HG03439 (cell line): ENCODE data around the gene LRBA.
"Not testable (repeated sequence)": the region's sequence is repeated elsewhere in the genome, so short reads cannot be mapped to it uniquely, and the experiment has no call there.

Experiments used
- ATAC-seq: cut with Tn5 transposase; IDR thresholded peaks from one replicate; pipeline ENCODE4 v1.9.1; 2021; ENCODE audit warnings: mild to moderate bottlenecking, moderate library complexity; ENCODE audit not compliant: unreplicated experiment

The LRBA gene

DNA sequence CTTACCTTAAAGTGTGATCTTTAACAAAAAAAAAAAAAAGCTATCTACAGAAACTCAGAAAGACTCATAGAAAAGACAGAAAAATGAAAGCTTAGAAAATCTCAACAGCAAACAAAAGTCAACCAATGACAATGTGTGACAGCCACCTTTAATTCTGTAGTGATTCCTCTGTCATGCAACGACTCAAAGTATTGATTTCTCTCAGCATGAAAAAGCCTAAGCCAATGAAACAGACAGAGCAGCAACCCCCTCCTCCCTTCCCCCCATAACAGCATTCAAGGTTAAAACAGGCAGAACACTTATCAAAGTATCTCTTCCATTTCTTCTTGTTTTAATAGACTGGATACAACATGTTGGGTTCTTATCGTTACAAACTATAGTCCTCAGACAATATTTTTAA lies 320.6 kb downstream of the LRBA start:
- no peak for ATAC-seq

DNA sequence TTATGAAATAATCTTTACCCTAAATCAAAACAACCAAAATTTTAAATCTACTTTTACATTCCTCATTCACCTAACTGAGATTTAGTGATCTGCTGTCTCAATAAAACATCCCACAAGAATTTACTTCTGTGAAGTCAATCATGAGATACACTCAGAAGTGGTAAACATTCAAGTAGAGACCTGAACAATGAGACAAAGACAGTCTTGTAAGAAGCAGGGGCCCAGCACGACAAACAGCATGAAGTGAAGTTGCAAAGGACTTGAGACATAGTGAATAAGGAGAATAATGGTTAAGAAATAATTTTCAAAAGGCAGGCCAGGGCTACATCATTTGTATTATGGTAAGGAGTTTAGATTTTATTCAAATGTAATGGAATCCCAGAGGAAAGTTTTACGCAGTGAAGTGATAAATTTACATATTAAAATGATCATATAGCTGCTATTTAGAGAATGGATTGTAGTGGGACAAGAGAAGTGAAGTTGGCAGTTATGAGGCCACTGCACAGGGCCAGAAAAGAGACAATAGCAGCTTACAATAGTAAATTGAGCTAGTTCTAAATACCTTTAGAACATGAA lies 331.2 kb downstream of the LRBA start:
- no peak for ATAC-seq

- no peak for ATAC-seq
Measured at GRCh38 chr4:150682126-150682525, 333.0 kb downstream of the LRBA start.

- no peak for ATAC-seq
Measured at GRCh38 chr4:150681063-150681462, 334.0 kb downstream of the LRBA start.

DNA sequence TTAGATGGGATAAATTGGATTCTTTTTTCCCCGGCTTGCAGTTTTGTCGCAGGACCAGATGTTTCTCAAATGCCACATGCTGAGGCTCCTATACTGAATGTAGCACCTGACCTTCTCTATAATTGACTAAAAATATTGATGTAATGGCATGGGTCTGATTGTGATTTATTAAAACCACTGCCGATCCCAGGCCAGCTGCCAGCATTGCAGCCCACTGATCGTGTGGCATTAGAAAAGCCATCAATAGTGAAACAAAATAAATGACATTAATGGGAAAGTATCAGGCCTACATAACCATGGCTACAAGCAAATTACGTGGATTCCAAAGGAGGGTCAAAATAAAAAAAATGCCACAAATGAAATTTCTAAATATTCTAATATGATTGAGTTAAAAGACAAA lies 334.4 kb downstream of the LRBA start:
- no peak for ATAC-seq

- no peak for ATAC-seq
Measured at GRCh38 chr4:150679765-150680343, 335.2 kb downstream of the LRBA start.

DNA sequence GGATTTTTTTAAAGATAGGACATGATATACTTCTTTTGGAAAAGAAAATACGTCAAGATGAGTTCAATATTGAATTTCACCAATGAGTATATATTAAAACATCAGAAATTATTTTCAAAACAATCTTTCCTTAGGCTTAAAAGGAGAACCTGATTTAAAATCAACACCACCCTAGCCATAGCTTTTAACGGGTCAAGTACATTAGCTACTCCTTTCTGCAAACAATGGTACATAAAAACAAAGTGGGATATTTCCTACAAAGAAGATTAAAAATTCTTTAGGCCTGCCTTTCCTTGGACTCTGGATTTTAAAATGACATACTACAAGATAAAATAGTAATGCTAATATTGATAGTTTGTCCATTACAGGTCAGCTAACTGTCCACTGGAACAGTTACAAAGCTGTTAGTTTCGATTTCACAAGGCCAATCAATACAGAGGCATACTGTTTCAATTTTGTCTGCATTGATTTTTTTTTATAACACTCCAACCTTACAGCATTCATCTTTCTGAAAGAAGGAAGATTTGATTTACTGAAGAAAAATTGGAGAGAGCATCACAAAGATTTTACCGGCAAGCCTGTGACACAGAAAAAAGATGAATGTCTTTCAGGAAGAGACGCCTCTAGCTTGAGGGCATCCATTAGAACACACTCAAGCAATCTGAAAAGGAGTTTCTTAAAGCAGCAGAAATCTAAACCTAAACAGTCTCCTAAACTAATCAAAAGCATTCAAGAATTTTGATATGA lies 335.9 kb downstream of the LRBA start:
- ATAC-seq, result no peak

- ATAC-seq, result no peak
Measured at GRCh38 chr4:150673793-150674192, 341.3 kb downstream of the LRBA start.

DNA sequence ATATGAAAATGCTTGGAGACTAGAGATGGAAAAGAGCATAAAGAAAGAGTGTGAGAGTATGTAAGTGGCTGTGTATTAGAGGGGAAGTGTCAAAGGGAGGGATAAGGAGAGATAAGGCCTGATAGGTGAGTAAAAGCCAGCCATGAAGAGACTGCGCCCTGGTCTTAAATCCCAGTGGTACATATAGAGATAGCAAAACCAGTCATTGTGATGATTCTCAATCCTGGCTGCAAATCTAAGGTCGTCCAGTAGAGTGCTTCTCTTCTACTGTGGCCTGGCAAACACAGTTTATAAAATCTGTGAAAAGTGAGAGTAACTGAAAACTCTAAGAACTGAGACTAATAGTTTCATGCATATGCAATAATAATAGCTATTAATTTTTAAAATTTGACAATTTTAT lies 346.3 kb downstream of the LRBA start:
- no peak for ATAC-seq

DNA sequence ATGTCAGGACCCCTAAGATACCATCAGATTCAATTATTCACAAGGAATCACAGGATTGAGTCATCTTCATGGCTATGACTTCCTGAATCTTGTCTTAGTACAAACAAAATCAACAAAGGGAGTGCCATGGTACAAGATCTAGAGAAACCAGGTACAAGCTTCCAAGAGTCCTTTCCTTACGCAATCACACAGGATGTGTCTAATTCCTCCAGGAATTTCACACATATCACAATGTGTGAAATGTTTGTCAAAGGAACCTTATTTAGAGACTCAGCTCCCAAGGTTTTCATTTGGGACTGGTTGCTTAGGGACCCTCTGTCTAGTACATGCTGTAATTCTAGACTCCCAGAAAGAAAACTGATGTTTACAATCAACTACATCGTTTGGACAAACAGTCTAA lies 350.1 kb downstream of the LRBA start:
- ATAC-seq, result no peak

DNA sequence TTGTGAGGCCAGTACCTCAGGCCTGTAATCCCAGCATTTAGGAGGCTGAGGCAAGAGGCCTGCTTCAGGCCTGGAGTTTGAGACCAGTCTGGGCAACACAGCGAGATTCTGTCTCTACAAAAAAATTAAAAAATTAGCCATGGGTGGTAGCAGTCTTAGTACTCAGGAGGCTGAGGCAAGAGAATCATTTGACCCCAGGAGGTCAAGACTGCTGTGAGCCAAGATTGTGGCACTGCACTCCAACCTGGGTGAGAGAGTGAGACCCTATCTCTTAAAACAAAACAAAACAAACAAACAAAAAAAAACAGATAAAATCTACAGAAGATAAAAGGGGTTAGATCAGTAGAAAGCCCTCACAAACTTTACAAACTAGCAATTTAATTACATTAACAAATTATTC lies 352.4 kb downstream of the LRBA start:
- ATAC-seq, result no peak

- not testable (repeated sequence) for ATAC-seq
Measured at GRCh38 chr4:150661551-150661950, 353.5 kb downstream of the LRBA start.

- not testable (repeated sequence) for ATAC-seq
Measured at GRCh38 chr4:150658258-150658657, 356.8 kb downstream of the LRBA start.

DNA sequence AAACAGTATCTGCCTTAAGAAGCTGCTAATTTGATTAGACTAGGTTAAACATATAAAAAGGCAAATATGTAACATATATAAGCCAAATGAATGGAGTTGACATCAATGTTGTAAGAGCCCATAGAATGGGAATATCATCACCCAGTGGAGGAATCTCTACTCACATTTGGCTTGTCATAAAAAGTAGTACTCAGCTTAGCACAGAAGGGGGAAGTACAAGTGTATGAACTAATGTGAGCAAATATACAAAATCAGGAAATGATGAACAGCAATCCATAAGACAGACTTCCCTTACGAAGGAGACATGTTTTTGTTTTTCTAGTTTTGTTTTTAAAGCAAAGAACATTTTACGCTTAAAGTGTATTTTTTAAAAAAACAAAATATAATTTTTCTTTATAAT lies 358.2 kb downstream of the LRBA start:
- ATAC-seq, result no peak

DNA sequence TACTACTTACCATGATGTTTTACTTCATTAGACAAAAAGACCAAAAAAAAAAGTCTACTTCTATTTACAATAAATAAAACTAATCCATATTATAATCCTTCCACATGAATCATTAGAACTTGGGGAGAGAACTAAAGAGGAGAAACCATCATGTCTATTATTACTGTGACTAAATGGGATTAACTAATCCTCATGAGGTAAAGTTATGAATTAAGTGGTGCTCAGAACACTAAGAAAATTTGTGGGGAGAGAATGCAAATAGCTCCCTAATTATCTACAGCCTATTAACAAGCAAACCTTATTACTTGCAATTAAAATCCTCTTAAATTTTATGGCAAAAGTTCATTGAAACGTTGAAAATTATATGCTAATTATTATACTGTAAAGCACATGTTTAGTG lies 364.3 kb downstream of the LRBA start:
- ATAC-seq, result no peak

- no peak for ATAC-seq
Measured at GRCh38 chr4:150648123-150648522, 367.0 kb downstream of the LRBA start.

DNA sequence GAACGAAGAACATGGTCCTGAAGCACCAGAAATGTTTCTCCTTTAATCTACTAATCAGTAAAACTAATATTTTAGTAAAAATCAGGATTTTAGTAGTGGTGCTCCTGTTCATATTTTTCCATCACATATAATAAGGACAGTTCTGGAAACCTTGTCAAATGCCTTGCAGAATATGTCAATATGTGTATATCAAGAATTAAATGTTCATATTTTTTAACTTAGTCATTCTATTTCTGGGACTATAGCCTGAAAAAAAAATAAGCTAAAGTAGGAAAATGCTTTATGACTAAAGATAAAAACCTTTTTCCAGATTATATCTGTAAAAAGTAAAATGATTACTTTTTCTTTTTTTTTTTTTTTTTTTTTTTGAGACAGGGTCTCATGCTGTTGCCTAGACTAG lies 368.1 kb downstream of the LRBA start:
- ATAC-seq, result no peak

DNA sequence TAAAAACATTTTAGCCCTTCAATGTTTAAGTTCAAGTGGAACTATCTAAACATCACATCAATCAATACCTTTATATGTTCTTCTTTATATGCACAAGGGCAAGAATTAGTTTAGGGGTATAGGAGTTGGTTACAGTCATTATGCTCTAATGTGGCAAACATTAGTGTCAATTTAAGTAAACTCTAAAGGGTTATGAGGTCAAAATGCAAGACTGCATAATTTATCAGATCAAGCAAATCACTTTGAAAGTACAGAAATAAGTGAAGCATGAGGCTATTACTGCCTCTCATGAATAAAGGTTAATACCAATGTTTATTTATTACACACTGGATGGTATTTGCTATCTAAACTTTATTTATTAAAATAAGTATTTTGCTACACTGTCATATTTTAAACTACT lies 373.5 kb downstream of the LRBA start:
- no peak for ATAC-seq

DNA sequence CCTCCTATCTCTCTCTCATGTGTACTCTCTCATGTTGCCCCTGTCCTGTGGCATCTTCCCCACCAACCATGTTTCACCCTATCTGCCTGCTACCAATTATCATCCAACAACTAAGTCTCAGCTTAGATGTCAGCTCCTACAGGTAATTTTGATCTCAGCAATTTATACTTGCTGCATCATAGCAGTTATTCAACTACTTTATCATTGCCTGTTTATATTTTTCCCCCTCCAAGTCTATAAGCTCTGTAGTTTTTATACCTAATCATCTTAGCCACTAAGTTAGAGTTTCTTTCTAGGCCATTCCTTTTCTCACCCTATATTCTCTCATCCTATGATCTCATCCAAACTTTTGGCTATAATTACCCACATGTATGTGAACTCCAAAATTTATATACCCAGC lies 382.4 kb downstream of the LRBA start:
- ATAC-seq, result no peak

DNA sequence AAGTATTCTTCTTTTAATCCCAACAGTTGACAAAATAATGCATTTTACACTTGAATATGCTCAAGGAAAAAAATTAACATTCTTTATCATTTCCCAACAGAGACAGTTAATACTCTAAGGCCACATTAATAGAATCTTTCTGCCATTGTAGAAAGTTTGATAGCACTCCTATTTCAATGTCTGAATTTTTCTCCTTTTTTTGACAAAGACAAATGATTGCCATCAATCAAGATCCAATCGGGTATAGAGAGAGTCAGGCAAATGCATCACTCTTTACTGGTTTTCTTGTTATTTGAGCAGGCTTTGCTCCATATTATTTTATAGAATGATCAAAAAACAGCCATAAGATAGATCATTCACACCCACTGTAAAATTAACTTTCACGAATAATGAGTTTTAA lies 387.0 kb downstream of the LRBA start:
- ATAC-seq, result no peak

GRCh38 chr4:150625033-150625432 lies 390.1 kb downstream of the LRBA start:
- no peak for ATAC-seq

GRCh38 chr4:150624055-150624454 lies 391.0 kb downstream of the LRBA start:
- no peak for ATAC-seq

GRCh38 chr4:150619042-150619441 lies 396.0 kb downstream of the LRBA start:
- no peak for ATAC-seq
